A673 (cell line): ENCODE results near the gene GPHA2. TPM values are rescaled to one million over a fixed set of nuclear protein-coding genes. Genes with fewer than 3 reads are reported as not detected.

Experiments
- BruUV-seq: library from RNA; stranded (reverse); fragments of 400-500 nt; replicated peaks from 2 replicates; lab custom pipeline; 2021; lab: Mats Ljungman, UMichigan
- CTCF ChIA-PET: fragments of 300-600 bp; sonication (Branson Sonifier 250); formaldehyde crosslinking; loops from one replicate; lab custom pipeline; 2022; ENCODE audit warnings: antibody characterized with exemption; lab: Charles Lee
- POLR2A ChIA-PET: fragments of 300-600 bp; sonication (Branson Sonifier 250); formaldehyde crosslinking; loops from one replicate; lab custom pipeline; 2022; ENCODE audit warnings: antibody characterized with exemption; ENCODE audit not compliant: low non-redundant PET; lab: Charles Lee
- DNase-seq: peaks from one replicate; pipeline ENCODE4 v3.0.0-alpha.2; 2015; ENCODE audit warnings: low spot score
- H3K27ac ChIP-seq: fragments of 200-600 bp; sonication (generic); 2 replicates; pipeline ENCODE4 v1.5.1; 2016; ENCODE audit warnings: mixed run types, low read depth, mild to moderate bottlenecking, mixed read lengths, antibody characterized with exemption, low read length; ENCODE audit not compliant: poor library complexity, severe bottlenecking
- H3K27me3 ChIP-seq: fragments of 200-600 bp; sonication (generic); replicated peaks from 2 replicates; pipeline ENCODE4 v1.6.1; 2017; ENCODE audit warnings: mixed run types, low read depth, mild to moderate bottlenecking, mixed read lengths, antibody characterized with exemption, low read length; ENCODE audit not compliant: insufficient read depth, poor library complexity
- H3K36me3 ChIP-seq: fragments of 200-600 bp; sonication (generic); 2 replicates; pipeline ENCODE4 v1.6.1; 2016; ENCODE audit warnings: mixed run types, mild to moderate bottlenecking, mixed read lengths, antibody characterized with exemption, low read length; ENCODE audit not compliant: insufficient read depth, poor library complexity, severe bottlenecking
- H3K4me1 ChIP-seq: fragments of 200-600 bp; sonication (generic); 2 replicates; pipeline ENCODE4 v1.6.1; 2017; ENCODE audit warnings: mixed run types, mild to moderate bottlenecking, mixed read lengths, antibody characterized with exemption, low read length; ENCODE audit not compliant: insufficient read depth, poor library complexity, severe bottlenecking
- H3K4me3 ChIP-seq: fragments of 200-600 bp; sonication (generic); 2 replicates; pipeline ENCODE4 v1.5.1; 2016; ENCODE audit warnings: low read depth, mixed run types, mild to moderate bottlenecking, mixed read lengths, low read length; ENCODE audit not compliant: poor library complexity, severe bottlenecking
- H3K9me3 ChIP-seq: fragments of 200-600 bp; sonication (generic); 2 replicates; pipeline ENCODE4 v1.6.1; 2016; ENCODE audit warnings: mixed run types, low read depth, mild to moderate bottlenecking, mixed read lengths, antibody characterized with exemption, low read length; ENCODE audit not compliant: poor library complexity, severe bottlenecking
- CTCF ChIP-seq: fragments of 300-800, 200-600 bp; sonication (generic); conservative IDR thresholded peaks from 2 replicates; pipeline ENCODE4 v1.5.1; 2017; ENCODE audit warnings: low read depth, mild to moderate bottlenecking, antibody characterized with exemption, low read length, moderate library complexity, mixed read lengths
- EZH2 ChIP-seq: fragments of 200-600 bp; sonication (generic); IDR thresholded peaks from 2 replicates; pipeline ENCODE4 v1.6.1; 2017; ENCODE audit warnings: borderline replicate concordance, low read depth, mild to moderate bottlenecking, mixed read lengths, antibody characterized with exemption, low read length; ENCODE audit not compliant: poor library complexity, severe bottlenecking
- intact Hi-C: fragments of 100-400 bp; cut with micrococcal nuclease; formaldehyde crosslinking; loops from one replicate; pipeline ENCODE4 v1.10.0; 2022; ENCODE audit not compliant: unreplicated experiment
- total RNA-seq: library from RNA; stranded (reverse); gene quantifications from 2 replicates; pipeline ENCODE4 v1.2.3, GENCODE V29; 2021

Gene GPHA2
- total RNA-seq, 1 experiment from 2014 or later, result not detected

GRCh38 chr11:64925536-64926436 is 9.9 kb downstream of the GPHA2 start:
- DNase-seq, result no peak
- Histone ChIP-seq H3K4me3 (peak overlapping the region; percentile 69), H3K4me1 (peaks cover 8% of the 10 kb centered on the region), H3K9me3 (no peaks in the 10 kb centered on the region), H3K36me3 (no peaks in the 10 kb centered on the region), H3K27ac (no peak overlapping the region), H3K27me3 (no peaks in the 10 kb centered on the region)
- TF ChIP-seq CTCF (no peak), EZH2 (no peak)
- intact Hi-C loops, result no loop called here
- BruUV-seq, result no TSS peak
- POLR2A ChIA-PET, result no interaction called here
- CTCF ChIA-PET, result no interaction called here

- H3K4me3 ChIP-seq, result peak overlapping the region; percentile 69
- BruUV-seq, result no TSS peak
- intact Hi-C loops, result no loop called here
- H3K27me3 ChIP-seq, result no peaks in the 10 kb centered on the region
- H3K9me3 ChIP-seq, result no peaks in the 10 kb centered on the region
- peak overlapping the region; percentile 77 for H3K27ac ChIP-seq
- CTCF ChIA-PET, result no interaction called here
- TF ChIP-seq EZH2, result no peak
- no peak for TF ChIP-seq CTCF
- POLR2A ChIA-PET, result interaction anchor here (0.7 to 0.8 kb wide), 2 partner anchors 10 to 146 kb away, joined by 3 read pairs; no protein-coding TSS in a partner anchor
- H3K36me3 ChIP-seq, result no peaks in the 10 kb centered on the region
- peaks cover 8% of the 10 kb centered on the region for H3K4me1 ChIP-seq
- DNase-seq, result peak; percentile 37
These were observed 10.8 kb downstream of the GPHA2 start for GRCh38 chr11:64924910-64925284.

- TF ChIP-seq CTCF (no peak), EZH2 (no peak)
- H3K9me3 ChIP-seq, result no peaks in the 10 kb centered on the region
- ChIA-PET POLR2A (interaction anchor here (0.7 to 0.8 kb wide), 2 partner anchors 11 to 146 kb away, joined by 3 read pairs; no protein-coding TSS in a partner anchor), CTCF (interaction anchor here (0.8 kb wide), 1 partner anchor 36 kb away, joined by 4 read pairs; no protein-coding TSS in a partner anchor)
- intact Hi-C loops, result no loop called here
- peaks cover 8% of the 10 kb centered on the region for H3K4me1 ChIP-seq
- BruUV-seq, result no TSS peak
- H3K27me3 ChIP-seq, result no peaks in the 10 kb centered on the region
- peak within 1 kb of the TSS; percentile 77 for H3K27ac ChIP-seq
- peak within 1 kb of the TSS; percentile 69 for H3K4me3 ChIP-seq
- no peaks in the 10 kb centered on the region for H3K36me3 ChIP-seq
- DNase-seq, result peak; percentile 96
These were observed 11.5 kb downstream of the GPHA2 start, which contains the start of gene PPP2R5B for GRCh38 chr11:64923944-64924909. TSS of gene PPP2R5B (plus strand) at chr11:64924689. CDS start at chr11:64925735, 1,046 bp downstream.
